ENCODE measurements around the gene ESM1.
"Not testable (repeated sequence)": the region's sequence is repeated elsewhere in the genome, so short reads cannot be mapped to it uniquely, and the experiment has no call there.

Gene ESM1, protein sequence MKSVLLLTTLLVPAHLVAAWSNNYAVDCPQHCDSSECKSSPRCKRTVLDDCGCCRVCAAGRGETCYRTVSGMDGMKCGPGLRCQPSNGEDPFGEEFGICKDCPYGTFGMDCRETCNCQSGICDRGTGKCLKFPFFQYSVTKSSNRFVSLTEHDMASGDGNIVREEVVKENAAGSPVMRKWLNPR

DNA sequence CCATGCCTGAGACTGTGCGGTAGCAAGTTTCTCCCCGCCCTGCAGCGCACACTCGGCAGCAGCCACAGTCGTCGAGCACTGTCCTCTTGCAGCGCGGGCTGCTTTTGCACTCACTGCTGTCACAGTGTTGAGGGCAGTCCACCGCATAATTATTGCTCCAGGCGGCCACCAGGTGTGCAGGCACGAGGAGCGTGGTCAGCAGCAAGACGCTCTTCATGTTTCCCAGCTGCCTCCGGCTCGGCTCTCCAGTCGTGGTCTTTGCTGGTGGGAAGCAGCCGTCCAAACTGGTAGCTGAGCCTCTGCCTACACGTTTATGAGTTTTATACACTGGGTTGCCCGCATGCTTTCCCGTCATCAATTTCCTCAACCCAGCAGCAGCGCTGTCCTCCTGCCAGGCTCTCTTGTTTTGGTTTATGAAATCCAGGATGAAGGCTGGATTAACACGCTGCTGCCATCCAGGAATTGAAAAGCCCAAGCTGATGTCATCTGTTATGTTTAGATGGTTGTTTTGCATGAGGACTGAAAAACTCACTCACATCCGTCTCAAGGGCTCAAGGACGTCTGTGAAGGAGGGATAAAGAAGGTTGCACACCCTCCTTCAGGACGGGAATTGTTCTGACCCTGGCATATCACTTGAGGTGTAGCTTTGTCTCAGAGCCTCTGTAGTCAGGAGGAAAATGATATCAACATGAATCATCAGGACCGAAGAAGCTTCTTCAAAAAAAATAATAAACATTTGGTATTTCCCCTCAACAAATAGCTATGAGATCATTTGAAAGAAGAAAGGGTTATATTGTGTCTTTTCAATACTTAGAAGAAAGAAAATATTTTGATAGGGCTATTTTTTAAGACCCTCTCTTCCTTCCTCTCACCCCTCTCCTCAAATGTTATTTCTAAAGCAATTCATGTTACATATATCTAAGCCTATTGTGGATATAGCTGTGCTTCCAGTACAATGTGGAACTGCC is at the start of gene ESM1:
Gene ESM1, minus strand, starts transcription at position 293 of the 968 bp plus-strand sequence. Its CDS starts 76 bp downstream, at position 217.
- H3K36me3 Mint-ChIP-seq (ENCODE audit: low read depth) = no peaks in the 10 kb centered on the region
- no peak within 1 kb of the TSS for H3K27ac Mint-ChIP-seq
- DNase-seq (no peak), ATAC-seq (no peak)
- H3K4me3 Mint-ChIP-seq = no peak within 1 kb of the TSS
- no peaks in the 10 kb centered on the region for H3K9me3 Mint-ChIP-seq
- peaks cover 3% of the 10 kb centered on the region for H3K27me3 Mint-ChIP-seq
- peaks cover 30% of the 10 kb centered on the region for H3K4me1 Mint-ChIP-seq

DNA sequence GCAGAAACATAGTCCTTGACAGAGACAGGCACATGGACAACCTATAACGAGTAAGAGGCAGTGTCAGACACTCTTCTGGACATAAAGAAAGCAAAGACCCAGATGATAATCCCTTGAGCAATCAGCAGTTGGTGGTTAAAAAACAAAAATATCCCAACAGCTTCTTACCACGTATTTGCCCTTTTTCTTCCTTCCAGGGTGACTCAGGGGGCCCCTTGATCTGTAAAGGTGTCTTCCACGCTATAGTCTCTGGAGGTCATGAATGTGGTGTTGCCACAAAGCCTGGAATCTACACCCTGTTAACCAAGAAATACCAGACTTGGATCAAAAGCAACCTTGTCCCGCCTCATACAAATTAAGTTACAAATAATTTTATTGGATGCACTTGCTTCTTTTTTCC is 48.2 kb upstream of the ESM1 start:
- H3K4me1 Mint-ChIP-seq = peaks cover 41% of the 10 kb centered on the region

DNA sequence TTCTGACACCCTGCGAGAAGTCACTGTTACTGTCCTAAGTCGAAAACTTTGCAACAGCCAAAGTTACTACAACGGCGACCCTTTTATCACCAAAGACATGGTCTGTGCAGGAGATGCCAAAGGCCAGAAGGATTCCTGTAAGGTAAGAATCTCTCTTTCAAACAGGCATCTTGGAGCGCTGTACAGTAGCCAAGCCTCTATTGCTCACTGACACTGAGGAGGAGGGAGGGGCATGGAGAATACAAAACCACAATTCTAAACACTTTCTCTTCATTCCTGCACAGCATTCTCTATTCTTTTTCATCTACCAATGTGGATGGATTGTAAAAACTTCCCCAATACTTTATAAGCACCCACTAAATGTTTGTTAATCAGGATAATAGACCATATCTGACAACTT is 46.1 kb upstream of the ESM1 start:
- H3K9me3 Mint-ChIP-seq = peaks cover 3% of the 10 kb centered on the region
- no peak for DNase-seq
- ATAC-seq = no peak
- H3K27ac Mint-ChIP-seq = no peak overlapping the region
- no peaks in the 10 kb centered on the region for H3K27me3 Mint-ChIP-seq
- H3K36me3 Mint-ChIP-seq (ENCODE audit: low read depth) = peaks cover 3% of the 10 kb centered on the region
- peaks cover 42% of the 10 kb centered on the region for H3K4me1 Mint-ChIP-seq
- no peak overlapping the region for H3K4me3 Mint-ChIP-seq

More for the DNA sequence above, 48.2 kb upstream of the ESM1 start:
- ATAC-seq (peak; percentile 54), DNase-seq (no peak)
- H3K27ac Mint-ChIP-seq = no peak overlapping the region
- no peak overlapping the region for H3K4me3 Mint-ChIP-seq
- H3K27me3 Mint-ChIP-seq = no peaks in the 10 kb centered on the region
- peaks cover 3% of the 10 kb centered on the region for H3K9me3 Mint-ChIP-seq
- H3K36me3 Mint-ChIP-seq (ENCODE audit: low read depth) = peaks cover 3% of the 10 kb centered on the region

DNA sequence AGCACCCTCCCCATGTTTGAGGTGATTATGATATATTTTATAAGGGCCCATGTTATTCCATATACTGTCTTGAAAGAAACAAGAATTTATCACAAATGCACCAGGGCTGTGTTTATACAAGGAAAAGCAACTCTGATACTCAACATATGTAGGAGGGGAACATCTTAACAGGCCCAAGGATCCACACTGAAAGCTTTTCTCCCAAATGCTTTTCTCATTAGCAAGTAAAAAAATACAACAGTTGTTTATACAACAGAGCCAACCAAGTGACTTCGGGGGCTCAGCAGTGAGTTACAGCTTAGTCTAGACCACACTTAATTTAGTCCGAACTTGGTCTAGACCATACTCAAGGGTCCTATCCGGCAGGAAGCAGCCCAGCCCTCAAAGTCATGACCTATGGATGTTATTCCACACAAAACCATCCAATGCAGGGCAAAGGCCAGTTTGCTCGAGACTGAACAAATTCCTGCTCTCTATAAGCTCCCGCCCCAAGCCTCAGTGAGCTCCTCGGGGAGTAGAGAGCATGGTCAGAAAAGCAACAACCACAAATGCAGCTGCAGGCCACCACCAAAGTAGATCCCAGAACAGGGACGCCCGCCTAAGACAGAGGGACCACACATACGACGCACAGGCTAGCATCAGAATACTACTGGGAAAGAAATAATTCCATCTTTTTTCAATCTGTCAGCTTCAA is 45.4 kb upstream of the ESM1 start:
- peaks cover 48% of the 10 kb centered on the region for H3K4me1 Mint-ChIP-seq
- no peaks in the 10 kb centered on the region for H3K27me3 Mint-ChIP-seq
- peaks cover 3% of the 10 kb centered on the region for H3K36me3 Mint-ChIP-seq (ENCODE audit: low read depth)
- ATAC-seq (no peak), DNase-seq (no peak)
- H3K9me3 Mint-ChIP-seq = peaks cover 3% of the 10 kb centered on the region
- H3K4me3 Mint-ChIP-seq = no peak overlapping the region
- no peak overlapping the region for H3K27ac Mint-ChIP-seq

DNA sequence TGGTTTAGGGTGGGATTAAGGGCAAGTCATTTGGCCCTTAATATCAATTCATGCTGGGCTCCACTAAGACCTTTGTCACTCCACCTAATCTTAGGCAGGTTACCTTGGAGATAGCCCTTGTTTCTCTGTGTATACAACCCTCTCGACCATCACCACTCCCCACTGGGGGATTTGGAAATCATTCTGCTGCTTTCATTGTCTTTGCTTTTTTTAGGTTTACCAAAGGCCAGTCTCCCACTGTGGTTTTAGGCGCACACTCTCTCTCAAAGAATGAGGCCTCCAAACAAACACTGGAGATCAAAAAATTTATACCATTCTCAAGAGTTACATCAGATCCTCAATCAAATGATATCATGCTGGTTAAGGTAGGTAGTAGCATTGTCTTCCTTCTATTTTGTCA is 44.8 kb upstream of the ESM1 start:
- DNase-seq = no peak
- Mint-ChIP-seq H3K4me1 (peaks cover 49% of the 10 kb centered on the region), H3K27ac (no peak overlapping the region), H3K27me3 (no peaks in the 10 kb centered on the region), H3K9me3 (peaks cover 3% of the 10 kb centered on the region), H3K4me3 (no peak overlapping the region), H3K36me3 (ENCODE audit: low read depth) (peaks cover 3% of the 10 kb centered on the region)
- no peak for ATAC-seq

DNA sequence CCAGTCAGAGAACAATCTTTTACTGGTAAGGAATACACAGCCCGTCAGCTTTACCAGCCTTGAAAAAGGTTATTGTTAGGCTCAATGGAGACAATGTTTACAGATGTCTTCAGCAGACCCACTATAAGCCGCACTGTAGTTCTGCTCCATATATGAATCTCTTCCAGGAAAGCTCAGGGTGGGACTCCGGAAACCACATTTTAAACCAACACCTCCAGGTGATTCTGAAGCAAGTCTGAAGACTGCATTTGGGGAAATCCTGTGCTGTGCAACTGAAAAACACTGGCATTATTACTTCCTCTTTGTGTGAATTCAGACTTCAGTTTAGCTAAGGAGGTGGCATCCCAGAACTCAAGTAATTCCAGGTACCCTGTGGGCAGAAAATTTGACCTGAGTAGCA is 42.2 kb upstream of the ESM1 start:
- ATAC-seq = peak; percentile 63
- Mint-ChIP-seq H3K9me3 (peaks cover 3% of the 10 kb centered on the region), H3K4me3 (peak overlapping the region; percentile 15), H3K36me3 (ENCODE audit: low read depth) (peaks cover 3% of the 10 kb centered on the region), H3K27me3 (no peaks in the 10 kb centered on the region), H3K4me1 (peaks cover 61% of the 10 kb centered on the region), H3K27ac (peak overlapping the region; percentile 57)
- no peak for DNase-seq

DNA sequence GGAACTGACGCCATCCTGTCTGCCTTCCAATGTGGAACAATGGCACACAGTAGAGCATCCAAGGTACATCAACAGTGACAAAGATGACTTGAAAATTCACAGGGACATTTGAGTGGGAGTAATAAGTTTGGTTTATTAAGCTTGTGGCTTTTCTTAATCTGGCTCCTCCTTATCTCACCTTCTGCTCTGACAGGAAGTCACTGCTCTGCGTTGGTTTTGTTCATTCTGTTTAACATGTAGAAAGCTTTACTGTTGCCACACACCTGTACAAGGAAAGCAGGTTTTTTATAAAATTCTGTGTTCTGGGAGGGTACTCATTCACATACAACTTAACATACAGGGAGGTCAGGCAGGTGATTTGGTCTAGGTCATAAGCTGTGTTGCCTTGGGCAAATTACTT is 37.1 kb upstream of the ESM1 start:
- Mint-ChIP-seq H3K9me3 (no peaks in the 10 kb centered on the region), H3K27me3 (no peaks in the 10 kb centered on the region), H3K27ac (no peak overlapping the region), H3K4me3 (no peak overlapping the region), H3K4me1 (peaks cover 48% of the 10 kb centered on the region), H3K36me3 (ENCODE audit: low read depth) (no peaks in the 10 kb centered on the region)
- no peak for ATAC-seq
- DNase-seq = no peak

DNA sequence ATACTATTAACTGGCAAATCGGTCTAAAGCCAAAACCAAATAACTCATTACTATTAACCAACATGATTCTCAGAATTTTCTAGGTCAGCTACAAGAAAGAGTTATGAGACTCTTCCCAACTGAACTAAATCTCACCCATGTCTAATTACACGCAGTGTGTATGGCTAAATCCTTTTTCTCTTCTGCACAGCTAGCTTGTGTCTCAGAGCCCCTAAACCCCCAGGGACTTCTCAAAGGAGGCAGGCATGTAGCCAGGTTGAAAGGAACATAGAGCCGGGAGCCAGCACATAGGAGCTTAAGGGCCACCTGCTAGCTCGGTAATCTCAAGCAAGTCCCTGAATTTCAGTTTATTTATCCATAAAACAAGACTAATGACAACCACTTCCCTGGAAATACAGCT is 36.4 kb upstream of the ESM1 start:
- Mint-ChIP-seq H3K36me3 (ENCODE audit: low read depth) (no peaks in the 10 kb centered on the region), H3K9me3 (no peaks in the 10 kb centered on the region), H3K4me3 (no peak overlapping the region), H3K27ac (no peak overlapping the region), H3K27me3 (no peaks in the 10 kb centered on the region), H3K4me1 (peaks cover 42% of the 10 kb centered on the region)
- ATAC-seq = no peak
- DNase-seq = no peak

DNA sequence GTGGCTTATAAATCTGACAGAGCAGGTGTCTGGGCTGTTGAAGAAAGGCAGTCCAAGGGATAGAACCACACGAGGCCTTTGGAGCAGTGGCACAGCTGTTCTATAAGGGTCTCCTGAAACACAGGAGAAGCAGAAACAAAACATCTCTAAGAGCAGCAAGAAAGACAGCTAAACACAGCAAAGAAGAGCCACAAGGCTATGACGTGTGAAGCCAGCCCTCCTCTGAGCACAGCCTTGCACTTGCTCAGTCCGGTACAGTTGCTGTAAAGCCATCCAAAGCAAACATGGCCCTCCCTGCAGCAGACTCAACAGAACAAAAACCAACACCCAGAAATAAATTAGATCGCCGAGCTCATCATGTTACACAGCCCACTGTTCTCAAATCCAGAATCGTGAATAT is 36.0 kb upstream of the ESM1 start:
- Mint-ChIP-seq H3K4me1 (peaks cover 38% of the 10 kb centered on the region), H3K9me3 (peaks cover under 1% of the 10 kb centered on the region), H3K4me3 (no peak overlapping the region), H3K36me3 (ENCODE audit: low read depth) (peaks cover under 1% of the 10 kb centered on the region), H3K27me3 (no peaks in the 10 kb centered on the region), H3K27ac (no peak overlapping the region)
- ATAC-seq (no peak), DNase-seq (no peak)

DNA sequence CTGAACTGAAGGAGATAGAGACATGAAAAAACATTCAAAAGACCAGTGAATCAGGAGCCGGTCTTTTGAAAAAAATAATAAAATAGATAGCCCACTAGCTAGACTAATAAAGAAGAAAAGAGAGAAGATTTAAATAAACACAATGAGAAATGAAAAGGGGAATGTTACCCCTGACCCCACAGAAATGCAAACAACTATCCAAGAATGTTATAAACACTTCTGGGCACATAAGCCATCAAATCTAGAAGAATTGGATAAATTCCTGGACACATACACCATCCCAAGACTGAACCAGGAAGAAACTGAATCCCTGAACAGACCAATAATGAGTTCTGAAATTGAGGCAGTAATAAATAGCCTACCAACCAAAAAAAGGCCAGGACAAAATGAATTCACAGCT is 24.8 kb upstream of the ESM1 start:
- Mint-ChIP-seq H3K4me1 (peaks cover 17% of the 10 kb centered on the region), H3K9me3 (peaks cover 16% of the 10 kb centered on the region)
- H3K36me3 Mint-ChIP-seq (ENCODE audit: low read depth); H3K27me3 Mint-ChIP-seq; DNase-seq; H3K4me3 Mint-ChIP-seq; H3K27ac Mint-ChIP-seq; ATAC-seq: not testable (repeated sequence)

DNA sequence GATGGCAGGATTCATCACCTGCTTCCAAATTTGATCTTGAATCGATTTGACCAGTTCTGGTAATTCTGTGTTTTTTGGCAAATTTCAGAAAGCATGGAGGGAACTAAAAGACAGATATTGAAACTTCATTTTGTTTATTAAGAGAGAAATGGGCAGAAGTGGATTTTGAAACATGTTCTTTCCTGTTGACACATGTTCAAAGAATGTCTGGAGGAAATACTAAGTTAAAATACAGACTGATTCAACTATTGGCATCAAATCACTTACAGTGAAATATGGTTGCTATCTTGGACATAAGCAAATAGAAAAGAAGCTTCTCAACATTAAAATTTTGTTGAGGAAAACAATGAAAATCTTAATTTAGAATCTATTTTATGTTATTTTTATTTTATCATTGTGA is 19.3 kb upstream of the ESM1 start:
- Mint-ChIP-seq H3K9me3 (peaks cover 15% of the 10 kb centered on the region), H3K27me3 (peaks cover 9% of the 10 kb centered on the region), H3K36me3 (ENCODE audit: low read depth) (peaks cover 3% of the 10 kb centered on the region), H3K27ac (no peak overlapping the region), H3K4me1 (peaks cover 35% of the 10 kb centered on the region), H3K4me3 (no peak overlapping the region)
- ATAC-seq = no peak
- DNase-seq = no peak

DNA sequence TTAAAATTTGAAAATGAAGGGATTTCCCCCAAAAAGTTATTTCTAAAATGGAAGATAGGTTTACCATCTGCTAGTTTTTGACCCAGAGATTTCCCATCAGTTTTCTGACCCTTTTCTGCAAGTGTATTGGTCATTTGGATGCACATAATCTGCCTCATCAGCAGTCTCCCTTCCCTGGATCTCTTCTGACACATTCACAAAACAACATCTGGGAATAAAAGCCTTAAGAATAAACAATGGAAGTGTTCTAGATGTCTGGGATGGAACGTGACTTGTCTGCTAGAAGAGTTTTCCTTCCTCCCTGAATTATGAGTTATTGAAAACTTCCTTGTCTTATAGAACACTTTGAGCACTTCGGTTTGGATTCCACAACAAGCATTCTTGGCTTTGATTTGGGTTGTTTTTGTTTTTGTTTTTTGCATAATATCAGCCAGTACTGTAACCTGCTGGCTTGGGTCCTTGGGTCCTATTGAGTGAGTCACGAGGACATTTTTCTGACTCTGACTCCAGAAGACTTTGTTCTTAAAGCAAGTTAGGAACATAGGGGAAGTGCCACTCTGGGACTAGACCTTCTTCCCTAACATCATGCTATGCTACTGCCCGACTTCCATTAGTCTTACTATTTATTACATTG is 18.2 kb upstream of the ESM1 start:
- Mint-ChIP-seq H3K27me3 (peaks cover 9% of the 10 kb centered on the region), H3K9me3 (peaks cover 16% of the 10 kb centered on the region), H3K27ac (no peak overlapping the region), H3K4me1 (peaks cover 35% of the 10 kb centered on the region), H3K36me3 (ENCODE audit: low read depth) (peaks cover 3% of the 10 kb centered on the region), H3K4me3 (no peak overlapping the region)
- no peak for DNase-seq
- no peak for ATAC-seq

DNA sequence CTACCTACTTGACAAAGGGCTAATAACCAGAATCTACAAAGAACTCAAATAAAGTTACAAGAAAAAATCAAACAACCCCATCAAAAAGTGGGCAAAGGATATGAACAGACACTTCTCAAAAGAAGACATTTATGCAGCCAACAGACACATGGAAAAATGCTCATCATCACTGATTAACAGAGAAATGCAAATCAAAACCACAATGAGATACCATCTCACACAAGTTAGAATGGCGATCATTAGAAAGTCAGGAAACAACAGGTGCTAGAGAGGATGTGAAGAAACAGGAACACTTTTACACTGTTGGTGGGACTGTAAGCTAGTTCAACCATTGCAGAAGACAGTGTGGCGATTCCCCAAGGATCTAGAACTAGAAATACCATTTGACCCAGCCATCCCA is 16.8 kb upstream of the ESM1 start:
- Mint-ChIP-seq H3K9me3 (peaks cover 16% of the 10 kb centered on the region), H3K27ac (peak overlapping the region; percentile 32), H3K4me1 (peaks cover 30% of the 10 kb centered on the region)
- not testable (repeated sequence) for ATAC-seq; H3K36me3 Mint-ChIP-seq (ENCODE audit: low read depth); H3K27me3 Mint-ChIP-seq; H3K4me3 Mint-ChIP-seq; DNase-seq

DNA sequence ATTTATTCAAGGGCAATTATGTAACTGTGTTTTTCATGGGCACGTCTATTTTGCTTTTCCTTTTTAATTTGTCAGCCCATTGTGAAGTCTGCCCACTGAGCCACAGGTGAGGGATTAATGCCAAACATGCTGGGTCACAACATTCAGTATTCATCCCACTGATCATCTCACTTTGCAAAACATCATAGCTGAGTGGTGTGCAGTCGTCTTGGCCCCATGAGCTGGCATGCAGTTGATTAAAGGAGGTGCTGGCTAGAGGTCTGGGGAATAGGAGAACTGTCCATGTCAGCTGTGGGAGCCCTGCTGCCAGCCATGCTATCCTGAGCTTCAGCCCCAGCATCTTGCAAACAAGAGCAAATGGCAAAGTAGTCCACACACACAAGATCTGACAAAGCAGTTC is 11.7 kb upstream of the ESM1 start:
- H3K4me1 Mint-ChIP-seq = peaks cover 17% of the 10 kb centered on the region
- H3K9me3 Mint-ChIP-seq = peaks cover 12% of the 10 kb centered on the region
- DNase-seq (no peak), ATAC-seq (no peak)
- peaks cover 5% of the 10 kb centered on the region for H3K27me3 Mint-ChIP-seq
- no peak overlapping the region for H3K27ac Mint-ChIP-seq
- peaks cover 1% of the 10 kb centered on the region for H3K36me3 Mint-ChIP-seq (ENCODE audit: low read depth)
- no peak overlapping the region for H3K4me3 Mint-ChIP-seq

All from activated naive CD8-positive, alpha-beta T cell treated with anti-CD3 and anti-CD28 coated beads, Interleukin-2, amount 50 U/mL, for 24 hours (primary cell).